ENCODE results near the gene CCR5. TPM values are rescaled to one million over a fixed set of nuclear protein-coding genes. Genes with fewer than 3 reads are reported as not detected.

Gene CCR5
- polyA plus RNA-seq, 1 donor from 2014 or later, result not detected

- peak overlapping the region in 1 of 4 donors; percentile 74 for H3K4me3 Mint-ChIP-seq
- peaks cover 52 to 70% (median 61%) of the 10 kb centered on the region in 3 donors for H3K4me1 Mint-ChIP-seq
- no peaks in the 10 kb centered on the region for H3K27me3 Mint-ChIP-seq
- peaks cover 4% of the 10 kb centered on the region for H3K36me3 Mint-ChIP-seq
- H3K27ac Mint-ChIP-seq, result no peak overlapping the region
- H3K9me3 Mint-ChIP-seq, result no peaks in the 10 kb centered on the region
Measured at GRCh38 chr3:46351646-46352045, 19.1 kb upstream of the CCR5 start.

GRCh38 chr3:46353090-46353489, 17.7 kb upstream of the CCR5 start:
- peaks cover 4% of the 10 kb centered on the region for H3K36me3 Mint-ChIP-seq
- H3K9me3 Mint-ChIP-seq, result no peaks in the 10 kb centered on the region
- H3K4me1 Mint-ChIP-seq, result peaks cover 57 to 63% (median 57%) of the 10 kb centered on the region in 3 donors
- no peak overlapping the region for H3K4me3 Mint-ChIP-seq
- H3K27ac Mint-ChIP-seq, result no peak overlapping the region
- no peaks in the 10 kb centered on the region for H3K27me3 Mint-ChIP-seq

GRCh38 chr3:46353647-46354410, 16.9 kb upstream of the CCR5 start, which contains the start of gene CCR2:
Gene CCR2, plus strand, starts transcription at chr3:46354111. Its CDS starts 3,417 bp downstream, at chr3:46357528.
- H3K4me3 Mint-ChIP-seq, result peak within 1 kb of the TSS; percentile 64 to 89 (median 80)
- no peaks in the 10 kb centered on the region for H3K27me3 Mint-ChIP-seq
- no peak within 1 kb of the TSS for H3K27ac Mint-ChIP-seq
- peaks cover under 1% of the 10 kb centered on the region for H3K36me3 Mint-ChIP-seq
- peaks cover 56 to 60% (median 56%) of the 10 kb centered on the region in 3 donors for H3K4me1 Mint-ChIP-seq
- H3K9me3 Mint-ChIP-seq, result no peaks in the 10 kb centered on the region

DNA sequence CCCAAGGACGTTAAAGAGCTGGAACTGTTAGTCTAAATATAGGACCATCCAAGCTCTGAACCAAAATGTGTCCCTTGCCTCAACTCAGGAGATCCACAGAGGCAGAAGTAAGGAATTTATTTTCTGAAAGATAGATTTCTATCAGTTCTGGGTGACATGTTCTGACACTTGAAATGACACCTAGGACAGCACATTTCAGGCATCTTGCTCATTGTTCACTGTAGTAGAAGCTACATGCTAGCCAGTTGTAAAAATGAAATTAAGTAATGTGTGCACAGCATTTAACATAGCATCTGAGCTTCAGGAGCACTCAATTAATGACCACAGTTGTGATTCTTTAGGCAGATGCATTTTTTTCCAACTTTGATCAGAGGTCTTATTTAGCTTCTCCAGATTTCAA, 16.3 kb upstream of the CCR5 start:
- H3K4me3 Mint-ChIP-seq, result peak overlapping the region; percentile 64 to 89 (median 80)
- H3K4me1 Mint-ChIP-seq, result peaks cover 53 to 57% (median 54%) of the 10 kb centered on the region in 3 donors
- no peak overlapping the region for H3K27ac Mint-ChIP-seq
- no peaks in the 10 kb centered on the region for H3K36me3 Mint-ChIP-seq
- H3K9me3 Mint-ChIP-seq, result no peaks in the 10 kb centered on the region
- H3K27me3 Mint-ChIP-seq, result no peaks in the 10 kb centered on the region

DNA sequence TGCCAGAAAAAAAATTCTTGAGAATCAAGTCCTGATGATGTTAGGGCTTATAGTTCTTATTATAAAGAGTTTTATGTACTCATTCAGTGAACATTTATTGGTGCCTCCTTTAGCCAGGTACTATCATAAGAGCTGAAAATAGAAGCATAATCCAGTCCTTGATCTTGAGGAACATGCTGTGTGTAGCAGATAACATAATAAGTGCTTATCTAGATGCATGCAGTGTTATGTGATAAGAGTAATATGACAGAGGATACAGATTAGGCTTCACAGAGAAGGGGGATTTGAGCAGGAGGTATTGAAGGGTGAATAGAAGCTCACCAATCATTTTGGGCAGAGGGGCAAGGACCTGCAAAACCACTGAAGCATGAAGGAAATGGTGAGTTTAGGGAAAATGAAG, 15.8 kb upstream of the CCR5 start:
- H3K27me3 Mint-ChIP-seq, result no peaks in the 10 kb centered on the region
- peak overlapping the region in 1 of 3 donors; percentile 67 for H3K27ac Mint-ChIP-seq

DNA sequence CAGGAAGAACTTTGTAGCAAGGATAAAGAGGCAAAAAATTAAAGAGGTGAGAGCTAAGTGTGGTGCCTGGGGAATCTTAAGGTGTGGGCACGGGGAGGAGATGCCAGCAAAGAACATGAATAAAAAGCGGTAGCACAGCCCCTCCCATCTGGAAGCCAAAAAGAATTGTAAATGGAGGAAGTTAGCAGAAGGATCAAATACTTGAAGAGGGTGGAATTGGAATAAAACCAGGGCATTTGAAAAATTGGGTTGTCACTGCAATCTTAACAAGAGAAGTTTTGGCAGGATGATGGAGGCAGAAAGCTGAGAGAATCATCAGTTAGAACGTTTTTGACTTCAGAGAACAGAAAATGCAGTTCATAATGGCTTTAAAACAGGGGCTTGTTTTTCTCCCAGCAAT, 14.5 kb upstream of the CCR5 start:
- peaks cover 48 to 57% (median 51%) of the 10 kb centered on the region in 3 donors for H3K4me1 Mint-ChIP-seq
- H3K27me3 Mint-ChIP-seq, result no peaks in the 10 kb centered on the region
- H3K27ac Mint-ChIP-seq, result peak overlapping the region in 1 of 3 donors; percentile 2
- no peaks in the 10 kb centered on the region for H3K9me3 Mint-ChIP-seq
- peak overlapping the region in 3 of 4 donors; percentile 31 to 65 (median 41) for H3K4me3 Mint-ChIP-seq
- H3K36me3 Mint-ChIP-seq, result no peaks in the 10 kb centered on the region

More for the DNA sequence above, 15.8 kb upstream of the CCR5 start:
- no peaks in the 10 kb centered on the region for H3K9me3 Mint-ChIP-seq
- peaks cover 51 to 56% (median 53%) of the 10 kb centered on the region in 3 donors for H3K4me1 Mint-ChIP-seq
- H3K4me3 Mint-ChIP-seq, result peak overlapping the region in 3 of 4 donors; percentile 25 to 69 (median 64)
- no peaks in the 10 kb centered on the region for H3K36me3 Mint-ChIP-seq

DNA sequence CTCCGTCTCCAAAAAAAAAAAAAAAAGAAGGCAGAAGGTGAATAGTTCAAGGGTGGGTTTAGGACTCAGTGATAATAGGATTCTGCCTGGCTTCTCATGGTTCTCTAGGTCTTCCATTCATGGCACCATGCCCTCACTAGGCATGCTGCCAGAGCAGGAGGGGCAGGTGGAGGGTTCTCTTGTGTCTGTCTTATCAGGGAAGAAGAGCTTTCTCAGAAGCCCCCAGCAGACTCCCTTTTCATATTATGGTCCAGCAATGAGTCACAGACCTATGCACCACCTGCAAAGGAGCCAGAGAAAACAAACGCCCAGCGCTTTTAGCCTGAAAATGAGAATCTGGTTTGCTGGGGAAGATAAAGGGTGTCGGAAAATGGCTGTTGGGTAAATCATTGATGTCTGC, 13.8 kb upstream of the CCR5 start:
- H3K4me1 Mint-ChIP-seq, result peaks cover 50 to 57% (median 53%) of the 10 kb centered on the region in 3 donors
- H3K9me3 Mint-ChIP-seq, result no peaks in the 10 kb centered on the region
- no peaks in the 10 kb centered on the region for H3K36me3 Mint-ChIP-seq
- H3K4me3 Mint-ChIP-seq, result peak overlapping the region in 1 of 4 donors; percentile 65
- H3K27me3 Mint-ChIP-seq, result no peaks in the 10 kb centered on the region
- H3K27ac Mint-ChIP-seq, result no peak overlapping the region

- Mint-ChIP-seq H3K27ac (no peak overlapping the region), H3K4me3 (peak overlapping the region in 1 of 4 donors; percentile 79), H3K36me3 (no peaks in the 10 kb centered on the region), H3K4me1 (peaks cover 52 to 59% (median 52%) of the 10 kb centered on the region in 3 donors), H3K27me3 (no peaks in the 10 kb centered on the region), H3K9me3 (no peaks in the 10 kb centered on the region)
Measured at GRCh38 chr3:46358466-46358865, 12.3 kb upstream of the CCR5 start.

- H3K4me3 Mint-ChIP-seq, result peak overlapping the region in 1 of 4 donors; percentile 76
- peaks cover 41 to 50% (median 42%) of the 10 kb centered on the region in 3 donors for H3K4me1 Mint-ChIP-seq
- H3K36me3 Mint-ChIP-seq, result peaks cover under 1% of the 10 kb centered on the region
- no peaks in the 10 kb centered on the region for H3K27me3 Mint-ChIP-seq
- no peaks in the 10 kb centered on the region for H3K9me3 Mint-ChIP-seq
- peak overlapping the region in 2 of 3 donors; percentile 40 to 76 for H3K27ac Mint-ChIP-seq
Measured at GRCh38 chr3:46359733-46360493, 10.8 kb upstream of the CCR5 start.

DNA sequence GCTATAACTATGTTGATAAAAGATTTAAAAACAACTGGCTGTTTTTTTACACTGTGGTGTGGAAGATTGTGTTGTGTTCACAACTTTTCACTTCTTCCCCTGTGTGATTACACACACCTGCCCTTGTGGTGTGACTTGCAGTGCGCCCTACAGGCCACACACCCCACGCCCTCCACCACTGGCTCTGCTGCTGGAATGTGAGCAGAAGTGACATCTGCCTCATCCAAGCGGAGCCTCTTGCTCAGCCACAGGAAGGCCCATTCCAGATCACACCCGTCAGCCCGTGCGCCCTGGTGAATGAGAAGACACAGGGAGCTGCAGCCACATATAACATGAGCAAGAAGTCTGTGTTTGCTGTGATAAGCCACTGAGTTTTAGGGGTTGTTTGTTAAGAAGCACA, 9.8 kb upstream of the CCR5 start:
- Mint-ChIP-seq H3K27ac (no peak overlapping the region), H3K36me3 (peaks cover 3% of the 10 kb centered on the region)

DNA sequence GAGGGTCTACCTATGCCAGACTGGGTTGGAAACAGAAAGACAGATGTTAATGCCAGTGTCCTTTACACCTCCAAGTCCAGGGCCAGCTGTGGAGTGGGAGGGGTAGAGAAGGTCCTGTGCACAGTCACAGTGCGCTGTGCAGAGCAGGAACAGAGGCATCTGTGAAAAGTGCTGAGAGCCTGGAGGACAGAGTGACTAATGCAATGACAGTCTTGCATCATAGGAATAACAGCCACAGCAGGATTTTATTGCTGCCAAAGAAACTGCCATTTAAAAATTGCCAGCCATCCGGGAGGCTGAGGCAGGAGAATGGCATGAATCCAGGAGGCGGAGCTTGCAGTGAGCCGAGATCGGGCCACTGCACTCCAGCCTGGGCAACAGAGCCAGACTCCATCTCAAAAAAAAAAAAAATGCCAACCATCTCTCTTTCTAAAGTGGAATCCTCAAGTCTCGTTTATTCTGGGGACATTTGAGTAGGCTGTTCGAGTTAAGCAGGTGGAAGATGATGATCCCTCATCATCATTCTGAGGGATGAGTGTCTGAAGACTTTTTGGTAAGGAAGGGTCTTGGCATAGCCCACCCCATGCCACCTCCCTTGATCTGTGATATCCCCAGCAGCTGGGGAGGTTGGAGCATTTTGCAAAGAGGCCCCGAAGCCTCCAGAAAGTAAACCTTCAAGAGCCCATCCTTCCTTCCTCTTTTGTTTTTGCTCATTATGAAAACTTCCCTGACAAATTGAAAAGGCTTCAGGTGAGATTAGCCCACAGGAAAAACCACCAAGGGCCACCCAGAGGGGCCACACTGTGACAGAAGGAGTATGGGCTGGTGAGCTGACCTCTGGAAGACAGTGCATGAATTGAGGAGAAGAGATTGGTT, 9.1 kb upstream of the CCR5 start:
- Mint-ChIP-seq H3K27ac (peak overlapping the region in 2 of 3 donors; percentile 12 to 43), H3K36me3 (peaks cover 3% of the 10 kb centered on the region), H3K9me3 (no peaks in the 10 kb centered on the region), H3K4me1 (peaks cover 29 to 43% (median 33%) of the 10 kb centered on the region in 3 donors), H3K4me3 (peak overlapping the region in 2 of 4 donors; percentile 73 to 86), H3K27me3 (no peaks in the 10 kb centered on the region)

More for the DNA sequence above, 9.8 kb upstream of the CCR5 start:
- no peaks in the 10 kb centered on the region for H3K27me3 Mint-ChIP-seq
- H3K4me1 Mint-ChIP-seq, result peaks cover 35 to 45% (median 37%) of the 10 kb centered on the region in 3 donors
- no peaks in the 10 kb centered on the region for H3K9me3 Mint-ChIP-seq
- H3K4me3 Mint-ChIP-seq, result peak overlapping the region in 2 of 4 donors; percentile 73 to 86

- H3K9me3 Mint-ChIP-seq, result no peaks in the 10 kb centered on the region
- no peaks in the 10 kb centered on the region for H3K27me3 Mint-ChIP-seq
- H3K4me1 Mint-ChIP-seq, result peaks cover 19 to 44% (median 43%) of the 10 kb centered on the region in 3 donors
- no peak overlapping the region for H3K4me3 Mint-ChIP-seq
- H3K36me3 Mint-ChIP-seq, result peaks cover 3% of the 10 kb centered on the region
- no peak overlapping the region for H3K27ac Mint-ChIP-seq
Measured at GRCh38 chr3:46365041-46365440, 5.7 kb upstream of the CCR5 start.

DNA sequence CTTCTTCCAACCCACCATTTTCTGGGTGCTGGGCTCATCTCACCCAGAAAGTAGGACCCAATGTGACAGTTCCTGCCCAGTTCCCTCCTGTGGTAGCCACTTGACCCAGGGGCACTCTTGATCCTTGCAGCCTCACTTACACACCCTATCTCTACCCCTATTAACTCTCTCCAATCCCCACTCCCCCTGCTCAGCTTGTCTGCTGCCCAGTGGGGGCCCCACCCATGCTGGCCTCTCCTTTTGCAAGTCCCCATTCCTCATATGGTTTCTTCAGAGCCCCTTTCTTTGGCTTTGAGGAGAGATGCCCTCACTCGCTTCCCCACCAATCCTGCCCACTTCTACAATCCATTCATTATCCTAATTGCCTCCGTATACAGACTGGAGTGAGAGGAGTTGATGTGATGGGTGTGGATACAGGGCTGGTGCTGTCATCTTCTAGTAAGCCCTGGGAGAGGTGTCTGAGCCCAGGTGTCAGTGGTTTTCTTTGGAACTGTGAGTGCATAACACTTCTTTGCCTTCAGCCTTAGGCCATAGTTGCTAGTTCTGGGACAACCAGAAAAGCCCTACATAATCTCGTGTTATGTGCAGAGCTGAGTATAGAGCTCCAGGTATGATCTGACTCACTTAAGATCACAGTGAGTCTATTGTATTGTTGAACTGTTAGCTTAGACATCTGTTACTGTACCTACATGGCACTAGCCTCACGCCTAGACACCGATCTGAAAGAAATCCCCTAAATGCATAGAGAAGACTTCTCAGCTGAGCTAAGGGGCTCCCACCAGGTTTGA, 4.8 kb upstream of the CCR5 start:
- peaks cover 19 to 39% (median 38%) of the 10 kb centered on the region in 3 donors for H3K4me1 Mint-ChIP-seq
- no peak overlapping the region for H3K4me3 Mint-ChIP-seq
- H3K27me3 Mint-ChIP-seq, result no peaks in the 10 kb centered on the region
- no peaks in the 10 kb centered on the region for H3K9me3 Mint-ChIP-seq
- H3K36me3 Mint-ChIP-seq, result peaks cover 3% of the 10 kb centered on the region
- no peak overlapping the region for H3K27ac Mint-ChIP-seq

- H3K4me1 Mint-ChIP-seq, result peaks cover 17 to 27% (median 21%) of the 10 kb centered on the region in 3 donors
- no peak overlapping the region for H3K27ac Mint-ChIP-seq
- H3K36me3 Mint-ChIP-seq, result peaks cover 3% of the 10 kb centered on the region
- no peak overlapping the region for H3K4me3 Mint-ChIP-seq
- peaks cover 6% of the 10 kb centered on the region for H3K27me3 Mint-ChIP-seq
- H3K9me3 Mint-ChIP-seq, result no peaks in the 10 kb centered on the region
Measured at GRCh38 chr3:46367811-46368210, 2.9 kb upstream of the CCR5 start.
